ENCODE results near the gene PTGIS.

PTGIS gene

DNA sequence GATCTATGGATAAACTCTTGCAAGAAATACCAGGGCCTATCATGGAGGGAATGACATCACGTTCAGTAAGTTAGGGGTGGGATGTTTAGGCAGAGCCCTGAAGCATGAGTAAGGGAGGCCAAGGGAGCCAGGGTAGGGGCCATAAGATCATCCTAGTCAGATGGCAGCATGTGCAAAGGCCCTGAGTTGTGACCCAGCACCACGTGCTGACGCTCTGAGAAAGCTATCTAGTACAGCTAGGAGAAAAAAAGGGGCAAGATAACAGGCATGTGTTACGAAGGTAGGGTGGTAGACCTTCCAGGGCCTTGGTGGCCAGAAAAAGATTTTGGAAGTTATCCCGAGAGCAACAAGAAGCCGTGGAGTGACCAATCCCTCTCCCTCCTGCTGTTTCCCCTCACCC, 107.8 kb downstream of the PTGIS start:
- H3K36me3 Mint-ChIP-seq (ENCODE audit: low read depth), result no peaks in the 10 kb centered on the region
- no peaks in the 10 kb centered on the region for H3K4me1 Mint-ChIP-seq (ENCODE audit: low read depth)
- no peak overlapping the region for H3K4me3 Mint-ChIP-seq
- H3K27ac Mint-ChIP-seq, result no peak overlapping the region
- peaks cover 9% of the 10 kb centered on the region for H3K27me3 Mint-ChIP-seq
- H3K9me3 Mint-ChIP-seq, result no peaks in the 10 kb centered on the region

DNA sequence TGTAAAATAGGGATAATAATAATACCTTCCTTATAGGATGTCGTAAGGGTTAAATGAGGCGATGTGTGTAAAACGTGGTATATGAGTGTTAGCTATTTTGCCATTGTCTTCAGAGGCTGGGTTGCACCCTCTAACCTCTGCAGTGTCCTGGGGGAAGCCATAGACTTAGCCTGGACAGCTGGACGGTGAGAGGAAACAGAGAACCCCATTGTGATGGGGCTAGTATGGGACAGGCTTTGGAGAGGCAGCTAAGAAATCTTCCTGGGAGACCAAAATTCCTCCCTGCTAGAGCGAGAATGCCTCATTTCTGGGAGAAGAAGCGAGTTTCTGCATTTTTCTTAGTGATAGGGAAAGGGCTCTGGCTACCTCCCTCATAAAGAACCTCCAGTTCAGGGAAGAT, 108.3 kb downstream of the PTGIS start:
- H3K36me3 Mint-ChIP-seq (ENCODE audit: low read depth), result no peaks in the 10 kb centered on the region
- H3K4me1 Mint-ChIP-seq (ENCODE audit: low read depth), result no peaks in the 10 kb centered on the region
- H3K27me3 Mint-ChIP-seq, result peaks cover 12% of the 10 kb centered on the region
- H3K27ac Mint-ChIP-seq, result no peak overlapping the region
- no peak overlapping the region for H3K4me3 Mint-ChIP-seq
- no peaks in the 10 kb centered on the region for H3K9me3 Mint-ChIP-seq

DNA sequence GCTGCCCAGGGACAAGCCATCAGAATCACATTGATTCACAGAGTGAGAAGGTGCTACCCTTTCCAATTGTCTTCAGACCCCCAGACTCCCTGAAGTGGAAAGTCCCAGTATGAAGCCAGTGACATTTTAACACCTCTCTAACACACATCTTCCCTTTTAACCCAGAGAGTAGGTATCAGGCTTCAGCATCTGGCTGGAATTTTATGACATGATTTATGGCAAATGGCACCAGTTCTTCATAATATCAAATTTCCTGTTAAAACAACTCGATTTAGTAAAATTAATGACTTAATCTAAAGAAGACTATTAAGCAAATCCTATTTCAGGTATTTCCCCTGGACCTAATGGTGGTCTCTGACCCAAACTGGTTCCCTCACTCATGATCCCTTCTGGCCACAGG, 110.5 kb downstream of the PTGIS start:
- H3K9me3 Mint-ChIP-seq, result no peaks in the 10 kb centered on the region
- no peak overlapping the region for H3K4me3 Mint-ChIP-seq
- H3K27ac Mint-ChIP-seq, result no peak overlapping the region
- H3K4me1 Mint-ChIP-seq (ENCODE audit: low read depth), result no peaks in the 10 kb centered on the region
- no peaks in the 10 kb centered on the region for H3K36me3 Mint-ChIP-seq (ENCODE audit: low read depth)
- H3K27me3 Mint-ChIP-seq, result peaks cover 19% of the 10 kb centered on the region

- H3K27me3 Mint-ChIP-seq, result peaks cover 22% of the 10 kb centered on the region
- H3K27ac Mint-ChIP-seq, result no peak overlapping the region
- H3K9me3 Mint-ChIP-seq, result no peaks in the 10 kb centered on the region
- H3K36me3 Mint-ChIP-seq (ENCODE audit: low read depth), result no peaks in the 10 kb centered on the region
- H3K4me3 Mint-ChIP-seq, result no peak overlapping the region
- H3K4me1 Mint-ChIP-seq (ENCODE audit: low read depth), result no peaks in the 10 kb centered on the region
These were observed 111.3 kb downstream of the PTGIS start for GRCh38 chr20:49456646-49457045.

DNA sequence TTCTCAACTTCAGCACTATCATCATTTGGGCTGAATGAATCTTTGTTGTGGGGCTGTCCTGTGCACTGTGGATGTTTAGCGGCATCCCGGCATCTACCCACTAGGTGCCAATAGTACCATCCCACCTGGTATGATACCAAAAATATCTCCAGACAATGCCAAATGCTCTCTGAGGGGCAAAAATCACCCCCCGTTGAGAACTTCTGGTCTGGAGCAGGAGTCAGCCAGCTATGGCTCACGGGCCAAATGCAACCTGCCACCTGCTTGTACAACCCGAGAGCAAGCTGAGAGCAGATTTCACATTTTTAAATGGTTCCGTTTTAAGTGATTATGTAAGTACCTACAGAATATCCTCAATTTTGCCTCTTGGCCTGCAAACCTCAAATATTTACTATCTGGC, 112.2 kb downstream of the PTGIS start:
- Mint-ChIP-seq H3K36me3 (ENCODE audit: low read depth) (no peaks in the 10 kb centered on the region), H3K27me3 (peaks cover 28% of the 10 kb centered on the region), H3K27ac (no peak overlapping the region), H3K4me1 (ENCODE audit: low read depth) (no peaks in the 10 kb centered on the region), H3K4me3 (no peak overlapping the region), H3K9me3 (no peaks in the 10 kb centered on the region)
